ENCODE measurements around the gene PPARGC1A.

PPARGC1A gene

DNA sequence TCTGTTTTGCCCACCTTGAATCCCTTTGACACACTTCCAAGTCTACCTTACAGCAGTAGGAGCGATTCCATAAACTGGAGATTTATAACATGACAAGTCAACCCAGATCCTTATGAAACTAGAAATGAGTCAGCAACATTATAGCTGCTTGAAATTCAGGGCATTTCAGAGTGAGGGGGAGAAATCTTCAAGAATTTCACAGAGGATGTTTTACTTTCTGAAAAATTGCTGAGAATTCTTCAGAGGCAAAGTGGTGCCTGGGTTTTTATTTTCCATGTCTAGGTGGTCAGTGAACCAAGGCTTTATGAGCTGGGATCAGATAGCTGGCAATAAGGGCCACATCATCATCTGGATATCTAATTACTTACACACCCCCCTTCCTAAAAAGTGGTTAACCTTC lies 119.8 kb downstream of the PPARGC1A start:
- DNase-seq (ENCODE audit: low read depth) = no peak

DNA sequence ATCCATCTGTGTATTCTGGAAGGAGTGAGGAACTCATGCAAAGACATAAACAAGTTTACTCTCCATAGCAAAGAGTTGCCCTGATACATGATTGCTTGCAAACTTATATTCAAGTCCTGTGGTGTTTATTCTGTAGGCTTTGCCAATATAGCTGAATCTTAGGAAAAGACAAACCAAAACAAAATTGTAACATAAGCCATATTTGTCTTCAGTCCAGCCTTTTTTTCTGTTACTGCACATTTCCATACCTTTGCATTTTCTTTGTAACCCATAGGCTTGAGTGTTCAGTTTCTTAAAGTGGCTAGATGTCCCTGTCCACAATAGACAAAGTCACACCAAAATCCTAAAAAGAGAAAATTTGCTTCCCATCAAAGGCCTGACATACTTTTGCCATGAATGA lies 120.4 kb downstream of the PPARGC1A start:
- peak; percentile 9 for DNase-seq (ENCODE audit: low read depth)

DNA sequence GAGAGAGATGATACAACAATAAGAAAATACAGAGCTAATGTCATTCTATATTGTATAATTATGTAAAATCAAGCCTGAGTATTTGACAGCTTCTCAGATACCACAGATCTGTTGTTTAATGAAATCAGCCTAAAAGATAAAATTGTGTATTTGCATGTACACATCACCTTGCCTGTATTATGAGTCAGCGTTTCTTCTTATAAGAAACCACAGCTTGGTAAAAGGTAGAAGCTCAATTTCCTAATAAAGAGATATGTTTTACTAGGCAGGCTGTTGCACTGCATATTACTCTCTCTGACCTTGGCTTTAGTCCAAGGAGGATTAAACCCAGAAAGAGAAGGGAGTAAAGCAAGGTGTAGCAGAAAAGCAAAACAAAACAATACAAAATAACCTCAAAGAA lies 121.3 kb downstream of the PPARGC1A start:
- no peak for DNase-seq (ENCODE audit: low read depth)

DNA sequence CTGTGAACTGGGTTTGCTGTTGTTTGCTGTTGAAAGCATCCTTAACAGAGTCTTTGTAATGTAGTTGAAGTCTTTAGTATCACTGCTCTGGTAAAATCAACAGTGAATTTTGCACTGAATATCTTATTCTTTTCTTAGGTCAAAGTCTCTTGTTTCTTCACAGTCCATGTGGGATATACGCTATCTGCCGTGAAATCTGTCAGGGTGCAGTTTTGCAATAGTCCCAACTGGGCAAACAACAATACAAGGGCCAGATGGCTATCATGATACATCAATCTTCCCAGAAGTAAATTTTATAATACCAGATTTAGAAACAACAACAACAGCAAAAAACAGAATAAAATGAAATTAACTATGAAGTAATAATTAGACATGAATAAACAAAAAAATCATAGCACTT lies 123.5 kb downstream of the PPARGC1A start:
- no peak for DNase-seq (ENCODE audit: low read depth)

DNA sequence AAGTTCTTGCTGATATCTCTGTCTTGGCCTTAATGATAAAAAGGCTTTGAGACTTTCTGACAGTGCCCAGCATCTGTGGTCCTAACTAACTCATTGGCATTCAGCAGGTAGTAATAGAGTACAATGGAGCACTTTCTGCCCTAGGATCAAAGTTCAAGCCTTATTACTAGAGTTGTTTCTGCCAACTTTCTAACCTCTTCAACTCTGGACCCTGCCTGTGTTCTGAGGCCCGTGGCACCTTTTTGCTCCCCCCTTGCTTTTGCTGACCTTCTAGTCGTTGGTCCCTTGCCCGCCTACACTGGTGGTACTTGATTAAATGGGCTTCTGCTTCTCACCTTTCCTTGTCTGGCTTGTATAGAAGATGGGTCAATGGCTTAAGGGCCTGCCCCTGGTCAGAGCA lies 126.3 kb downstream of the PPARGC1A start:
- no peak for DNase-seq (ENCODE audit: low read depth)

DNA sequence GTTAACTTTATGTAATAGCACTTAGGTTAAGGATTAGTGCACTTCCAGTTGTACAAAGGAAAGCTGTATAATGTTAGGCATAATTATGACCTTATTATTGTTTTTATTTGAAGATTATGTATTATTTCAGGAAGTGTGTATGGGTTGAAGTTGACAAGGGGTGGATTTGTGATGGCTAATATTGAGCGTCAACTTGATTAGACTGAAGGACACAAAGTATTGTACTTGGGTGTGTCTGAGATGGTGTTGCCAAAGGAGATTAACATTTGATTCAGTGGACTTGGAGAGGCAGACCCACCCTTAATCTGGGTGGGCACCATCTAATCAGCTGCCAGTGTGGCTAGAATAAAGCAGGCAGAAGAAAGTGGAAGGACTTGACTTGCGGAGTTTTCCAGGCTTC lies 127.3 kb downstream of the PPARGC1A start:
- no peak for DNase-seq (ENCODE audit: low read depth)

DNA sequence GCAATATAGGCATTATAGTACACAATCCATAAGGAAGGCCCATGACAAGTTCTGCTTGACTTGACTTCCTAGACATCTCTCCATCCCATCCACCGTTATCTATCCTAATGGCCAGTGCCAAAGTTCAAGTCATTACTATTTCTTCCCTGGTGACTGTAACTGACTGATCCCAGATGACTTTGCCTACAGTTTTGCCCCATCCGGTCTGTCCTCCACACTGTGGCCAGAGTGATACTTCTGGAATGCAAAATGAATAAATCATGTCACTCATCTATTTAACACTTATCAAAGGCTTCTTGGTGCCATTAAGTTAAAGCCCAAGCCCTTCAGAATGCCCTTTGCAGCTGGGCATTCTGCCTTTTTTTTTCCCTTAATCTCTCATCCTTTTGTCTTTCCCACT lies 130.8 kb downstream of the PPARGC1A start:
- no peak for DNase-seq (ENCODE audit: low read depth)

DNA sequence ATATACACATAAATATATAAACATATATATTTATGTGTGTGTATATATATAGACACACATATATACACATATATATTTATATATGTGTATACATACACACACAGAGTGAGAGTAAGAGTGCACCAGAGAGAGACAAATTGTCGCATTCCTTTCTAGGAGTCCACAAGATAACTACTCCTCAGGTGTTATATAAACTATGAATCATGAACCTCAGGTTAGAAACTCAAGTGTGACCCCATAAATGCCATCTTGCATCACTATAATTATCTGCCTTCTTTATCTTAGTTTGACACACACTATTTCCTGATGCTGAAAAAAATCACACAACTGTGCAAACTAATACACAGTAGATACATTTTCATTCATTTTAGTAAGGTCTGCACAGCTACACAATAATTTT lies 135.2 kb downstream of the PPARGC1A start:
- DNase-seq (ENCODE audit: low read depth) = no peak

DNA sequence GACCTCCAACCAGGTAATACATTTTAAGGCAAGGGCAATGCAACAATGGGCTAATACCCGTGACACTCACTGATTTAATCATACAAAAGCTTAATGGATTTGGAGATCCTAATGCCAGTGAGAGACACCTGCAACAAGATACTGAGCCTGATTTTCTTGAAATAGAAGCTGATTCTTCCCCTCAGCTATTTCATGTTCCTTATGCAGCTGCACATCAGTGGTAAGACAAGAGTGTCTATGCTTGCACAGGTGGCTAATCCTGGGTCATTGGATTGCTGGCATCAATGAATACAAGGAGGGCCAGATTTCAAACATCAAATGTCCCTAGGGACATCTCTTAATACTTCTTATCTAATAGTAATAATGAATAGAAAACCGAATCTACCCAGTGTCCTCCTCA lies 139.7 kb downstream of the PPARGC1A start:
- no peak for DNase-seq (ENCODE audit: low read depth)

DNA sequence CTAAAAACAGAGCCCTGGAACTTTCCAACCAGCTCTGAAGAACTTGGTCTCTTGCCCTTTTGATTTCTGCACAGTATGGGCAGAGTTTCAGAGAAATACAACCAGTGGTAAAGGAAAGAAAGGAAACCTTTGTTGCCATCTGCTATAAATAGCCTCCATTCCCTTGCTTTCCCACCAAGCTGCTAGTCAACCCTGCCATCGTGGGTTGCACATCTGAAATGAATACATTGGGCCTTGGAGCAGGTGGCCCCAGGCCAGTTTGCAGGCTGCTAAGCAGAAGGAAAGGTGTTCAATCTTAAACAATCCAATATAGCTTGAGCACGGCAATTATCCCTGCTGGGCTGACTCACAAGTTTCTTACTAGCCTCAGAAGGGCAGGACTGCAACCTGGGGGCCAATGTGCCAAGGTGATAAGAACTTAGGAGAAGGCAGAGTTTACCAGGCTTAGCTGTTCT lies 142.5 kb downstream of the PPARGC1A start:
- DNase-seq (ENCODE audit: low read depth) = no peak

DNA sequence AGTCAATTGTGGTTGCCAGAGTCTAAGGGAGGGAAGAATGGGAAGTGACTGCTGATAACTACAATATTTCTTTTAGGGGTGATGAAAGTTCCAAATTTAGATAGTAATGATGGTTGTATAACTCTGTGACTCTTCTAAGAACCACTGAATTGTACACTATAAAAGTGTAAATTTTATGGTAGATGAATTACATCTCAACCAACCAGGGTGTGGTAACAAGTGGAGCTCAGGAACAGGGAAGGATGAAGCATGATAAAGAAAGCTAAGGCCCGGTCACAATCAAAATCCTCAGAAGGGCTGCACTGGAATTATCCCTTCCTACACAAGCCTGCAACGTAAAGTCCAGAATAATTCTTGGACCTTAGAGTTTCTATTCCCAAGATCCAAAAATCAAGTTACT lies 143.2 kb downstream of the PPARGC1A start:
- DNase-seq (ENCODE audit: low read depth) = no peak

DNA sequence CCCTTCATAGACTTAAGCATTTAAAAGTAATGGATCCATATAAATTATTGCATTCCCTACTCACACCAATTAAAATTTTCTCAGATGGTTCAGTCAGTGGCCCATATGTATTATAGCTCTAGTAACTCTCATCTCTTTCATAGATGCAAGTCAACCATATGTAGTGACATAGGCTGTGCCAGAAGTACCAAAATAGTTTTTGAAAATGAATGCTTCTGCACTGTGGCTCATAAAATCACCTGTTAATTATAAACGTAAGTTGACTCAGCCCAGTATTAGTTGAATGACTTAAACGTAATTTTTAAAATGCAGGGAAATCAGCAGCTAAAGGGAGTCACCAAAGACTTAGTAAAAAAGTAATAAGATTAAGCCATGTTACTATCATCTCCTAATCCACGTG lies 143.8 kb downstream of the PPARGC1A start:
- no peak for DNase-seq (ENCODE audit: low read depth)

DNA sequence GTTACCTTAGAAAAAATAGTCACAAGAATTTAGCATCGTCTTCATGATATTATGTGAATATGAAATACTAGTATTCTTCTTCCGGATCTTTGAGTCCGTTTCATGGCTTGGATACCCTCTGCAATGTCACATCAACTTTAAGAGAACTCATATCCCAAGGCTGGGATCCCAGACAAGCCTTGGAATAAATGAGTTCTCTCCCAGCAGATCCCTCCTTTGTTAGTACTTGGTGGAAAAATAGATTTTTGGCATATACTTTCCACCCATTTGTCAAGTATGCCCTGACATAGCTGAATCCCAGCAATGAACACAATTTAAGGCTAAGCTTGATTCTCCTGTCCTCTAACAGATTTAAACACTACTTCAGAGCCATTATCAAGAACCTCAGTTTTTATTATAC lies 144.5 kb downstream of the PPARGC1A start:
- DNase-seq (ENCODE audit: low read depth) = no peak
